PC-9 (cell line): ENCODE data around the gene EIF4A3. TPM values are rescaled to one million over a fixed set of nuclear protein-coding genes. Genes with fewer than 3 reads are reported as not detected.

Experiments used
- BruUV-seq: library from RNA; stranded (reverse); fragments of 400-500 nt; replicated peaks from 2 replicates; lab custom pipeline; 2021; lab: Mats Ljungman, UMichigan
- CTCF ChIA-PET: fragments of 300-600 bp; sonication (Branson Sonifier 250); formaldehyde crosslinking; loops from one replicate; lab custom pipeline; 2022; ENCODE audit warnings: antibody characterized with exemption; lab: Charles Lee
- POLR2A ChIA-PET: fragments of 300-600 bp; sonication (Branson Sonifier 250); formaldehyde crosslinking; loops from one replicate; lab custom pipeline; 2022; ENCODE audit warnings: antibody characterized with exemption; ENCODE audit not compliant: unreplicated experiment; lab: Charles Lee
- DNase-seq, 2 experiments: peaks; one replicate each; pipeline versions ENCODE4 v3.0.0 to v3.0.0-alpha.2; 2015 to 2022; ENCODE audit warnings: mixed read lengths in 1 of 2
- H2AFZ ChIP-seq: fragments of 200-600 bp; sonication (generic); 2 replicates; pipeline ENCODE4 v1.8.1; 2017; ENCODE audit warnings: antibody characterized with exemption
- H3F3A ChIP-seq: fragments of 200-600 bp; sonication (generic); 2 replicates; pipeline ENCODE4 v1.8.1; 2017; ENCODE audit warnings: antibody characterized with exemption, mild to moderate bottlenecking, low read depth; ENCODE audit not compliant: insufficient read depth
- H3K27ac ChIP-seq: fragments of 200-600 bp; sonication (generic); 2 replicates; pipeline ENCODE4 v1.6.1; 2016; ENCODE audit warnings: mixed run types
- H3K27me3 ChIP-seq: fragments of 200-600 bp; sonication (generic); 2 replicates; pipeline ENCODE4 v1.6.1; 2016; ENCODE audit warnings: low read depth, mixed run types; ENCODE audit not compliant: insufficient read depth
- H3K36me3 ChIP-seq: fragments of 200-600 bp; sonication (generic); 2 replicates; pipeline ENCODE4 v1.6.1; 2016; ENCODE audit warnings: low read depth, mixed run types
- H3K4me1 ChIP-seq: fragments of 200-600 bp; sonication (generic); replicated peaks from 2 replicates; pipeline ENCODE4 v1.6.1; 2016; ENCODE audit warnings: mixed run types; ENCODE audit not compliant: insufficient read depth
- H3K4me2 ChIP-seq: fragments of 200-600 bp; sonication (generic); 2 replicates; pipeline ENCODE4 v1.6.1; 2017; ENCODE audit warnings: mixed run types
- H3K4me3 ChIP-seq: fragments of 200-600 bp; sonication (generic); 2 replicates; pipeline ENCODE4 v1.6.1; 2016; ENCODE audit warnings: mixed run types
- H3K79me2 ChIP-seq: fragments of 200-600 bp; sonication (generic); 2 replicates; pipeline ENCODE4 v1.6.1; 2017; ENCODE audit warnings: low read depth, mixed run types
- H3K9me2 ChIP-seq: fragments of 200-600 bp; sonication (generic); 2 replicates; pipeline ENCODE4 v1.8.1; 2017; ENCODE audit warnings: mild to moderate bottlenecking; ENCODE audit not compliant: insufficient read depth
- H3K9me3 ChIP-seq: fragments of 200-600 bp; sonication (generic); 2 replicates; pipeline ENCODE4 v1.8.1; 2016; ENCODE audit warnings: low read depth; ENCODE audit not compliant: insufficient read depth
- H4K20me1 ChIP-seq: fragments of 200-600 bp; sonication (generic); 2 replicates; pipeline ENCODE4 v1.8.1; 2017; ENCODE audit not compliant: insufficient read depth
- CTCF ChIP-seq: fragments of 200-600 bp; sonication (generic); conservative IDR thresholded peaks from 2 replicates; pipeline ENCODE4 v1.6.1; 2017; ENCODE audit warnings: mixed run types, antibody characterized with exemption, mild to moderate bottlenecking, moderate library complexity
- EZH2 ChIP-seq: fragments of 200-600 bp; sonication (generic); IDR thresholded peaks from 2 replicates; pipeline ENCODE4 v1.8.0; 2017; ENCODE audit warnings: antibody characterized with exemption, low read depth
- intact Hi-C: fragments of 100-400 bp; cut with micrococcal nuclease; formaldehyde crosslinking; loops from one replicate; pipeline ENCODE4 v1.10.0; 2022; ENCODE audit not compliant: unreplicated experiment
- total RNA-seq: library from RNA; stranded (reverse); gene quantifications from 2 replicates; pipeline ENCODE4 v1.2.3, GENCODE V29; 2021

The EIF4A3 gene
- total RNA-seq, 1 experiment from 2014 or later, result 114 TPM

- no peaks in the 10 kb centered on the region for H3K27me3 ChIP-seq
- H3K4me1 ChIP-seq, result no peaks in the 10 kb centered on the region
- no peaks in the 10 kb centered on the region for H3F3A ChIP-seq
- TF ChIP-seq EZH2 (no peak), CTCF (no peak)
- no peak overlapping the region for H3K27ac ChIP-seq
- peak overlapping the region; percentile 95 for H2AFZ ChIP-seq
- H3K9me3 ChIP-seq, result no peaks in the 10 kb centered on the region
- H3K79me2 ChIP-seq, result 0 out of 2 replicates have a peak, but pooled peaks cover 2% of the 10 kb centered on the region
- H3K9me2 ChIP-seq, result no peaks in the 10 kb centered on the region
- TSS peak; percentile 64 for BruUV-seq
- intact Hi-C loops, result loop anchor here (1.0 to 5.0 kb wide), 3 partner anchors 22 to 152 kb away; partner anchors contain the start of gene EIF4A3
- H4K20me1 ChIP-seq, result no peaks in the 10 kb centered on the region
- H3K4me2 ChIP-seq, result peak overlapping the region; percentile 88
- ChIA-PET POLR2A (interaction anchor here (0.6 to 1.0 kb wide), 4 partner anchors 14 to 130 kb away, joined by 3 to 7 read pairs (median 4); no protein-coding TSS in a partner anchor), CTCF (interaction anchor here (0.6 to 1.0 kb wide), 4 partner anchors 22 to 159 kb away, joined by 3 to 15 read pairs (median 6); no protein-coding TSS in a partner anchor)
- DNase-seq, result no peak
- peak overlapping the region; percentile 82 for H3K4me3 ChIP-seq
- no peaks in the 10 kb centered on the region for H3K36me3 ChIP-seq
These were observed 44.8 kb downstream of the EIF4A3 start for GRCh38 chr17:80101946-80102663.

- no peaks in the 10 kb centered on the region for H3K4me1 ChIP-seq
- no peaks in the 10 kb centered on the region for H3K27me3 ChIP-seq
- H2AFZ ChIP-seq, result peak within 1 kb of the TSS; percentile 95
- no peaks in the 10 kb centered on the region for H3K9me3 ChIP-seq
- no peak within 1 kb of the TSS for H3K27ac ChIP-seq
- intact Hi-C loops, result loop anchor here (1.0 to 5.0 kb wide), 3 partner anchors 23 to 153 kb away; partner anchors contain the start of gene EIF4A3
- ChIA-PET CTCF (interaction anchor here (0.6 to 1.0 kb wide), 5 partner anchors 23 to 160 kb away, joined by 3 to 15 read pairs (median 3); no protein-coding TSS in a partner anchor), POLR2A (interaction anchor here (0.6 to 1.0 kb wide), 6 partner anchors 15 to 526 kb away, joined by 3 to 7 read pairs (median 4); no protein-coding TSS in a partner anchor)
- H3K4me3 ChIP-seq, result peak within 1 kb of the TSS; percentile 82
- BruUV-seq, result no TSS peak
- H3F3A ChIP-seq, result no peaks in the 10 kb centered on the region
- H4K20me1 ChIP-seq, result no peaks in the 10 kb centered on the region
- peak; percentile 36 to 89 for DNase-seq
- no peak for TF ChIP-seq EZH2
- TF ChIP-seq CTCF, result peak; percentile 61; the same call in 1 of the 2 replicates
- no peaks in the 10 kb centered on the region for H3K9me2 ChIP-seq
- peak within 1 kb of the TSS; percentile 95 for H3K4me2 ChIP-seq
- 0 out of 2 replicates have a peak, but pooled peaks cover 2% of the 10 kb centered on the region for H3K79me2 ChIP-seq
- no peaks in the 10 kb centered on the region for H3K36me3 ChIP-seq
These were observed 45.6 kb downstream of the EIF4A3 start, which contains the start of gene GAA for GRCh38 chr17:80101011-80101945. Gene GAA (plus strand): TSS chr17:80101581. CDS start chr17:80104587, 3,006 bp downstream.

- no peaks in the 10 kb centered on the region for H4K20me1 ChIP-seq
- no peaks in the 10 kb centered on the region for H3F3A ChIP-seq
- DNase-seq, result no peak
- ChIA-PET CTCF (no interaction called here), POLR2A (no interaction called here)
- no peaks in the 10 kb centered on the region for H3K9me3 ChIP-seq
- H3K4me1 ChIP-seq, result no peaks in the 10 kb centered on the region
- H3K9me2 ChIP-seq, result no peaks in the 10 kb centered on the region
- H2AFZ ChIP-seq, result no peak overlapping the region
- intact Hi-C loops, result loop anchor here (5.0 kb wide), 1 partner anchor 47 kb away; the partner anchor contains the start of gene EIF4A3
- TF ChIP-seq EZH2 (no peak), CTCF (no peak)
- H3K36me3 ChIP-seq, result no peaks in the 10 kb centered on the region
- no peak overlapping the region for H3K4me3 ChIP-seq
- no peaks in the 10 kb centered on the region for H3K27me3 ChIP-seq
- no peak overlapping the region for H3K27ac ChIP-seq
- no TSS peak for BruUV-seq
- no peak overlapping the region for H3K4me2 ChIP-seq
- H3K79me2 ChIP-seq, result 0 out of 2 replicates have a peak, but pooled peaks cover 2% of the 10 kb centered on the region
These were observed 46.9 kb downstream of the EIF4A3 start for GRCh38 chr17:80100035-80100323.
